ENCODE measurements around the gene ANTXR1.

ANTXR1 gene

GRCh38 chr2:69260666-69261065 lies 247.7 kb downstream of the ANTXR1 start:
- no peak for TF ChIP-seq CTCF (IDR thresholded peaks at IDR 0.05; ENCODE audit: borderline replicate concordance, insufficient read depth, low read depth, low read length)
- no peak overlapping the region for H3K4me3 ChIP-seq (ENCODE audit: low read depth, low read length)

- TF ChIP-seq CTCF (IDR thresholded peaks at IDR 0.05; ENCODE audit: borderline replicate concordance, insufficient read depth, low read depth, low read length), result no peak
- no peak overlapping the region for H3K4me3 ChIP-seq (ENCODE audit: low read depth, low read length)
Measured at GRCh38 chr2:69269330-69269729, 256.4 kb downstream of the ANTXR1 start.

- H3K4me3 ChIP-seq (ENCODE audit: low read depth, low read length), result no peak overlapping the region
- no peak for TF ChIP-seq CTCF (IDR thresholded peaks at IDR 0.05; ENCODE audit: borderline replicate concordance, insufficient read depth, low read depth, low read length)
Measured at GRCh38 chr2:69271831-69272257, 258.9 kb downstream of the ANTXR1 start.

GRCh38 chr2:69272803-69273471 lies 260.0 kb downstream of the ANTXR1 start:
- TF ChIP-seq CTCF (IDR thresholded peaks at IDR 0.05; ENCODE audit: borderline replicate concordance, insufficient read depth, low read depth, low read length), result no peak
- no peak overlapping the region for H3K4me3 ChIP-seq (ENCODE audit: low read depth, low read length)

GRCh38 chr2:69275490-69275889 lies 262.5 kb downstream of the ANTXR1 start:
- TF ChIP-seq CTCF (IDR thresholded peaks at IDR 0.05; ENCODE audit: borderline replicate concordance, insufficient read depth, low read depth, low read length), result no peak
- no peak overlapping the region for H3K4me3 ChIP-seq (ENCODE audit: low read depth, low read length)

GRCh38 chr2:69278366-69278765 lies 265.4 kb downstream of the ANTXR1 start:
- TF ChIP-seq CTCF (IDR thresholded peaks at IDR 0.05; ENCODE audit: borderline replicate concordance, insufficient read depth, low read depth, low read length), result no peak
- no peak overlapping the region for H3K4me3 ChIP-seq (ENCODE audit: low read depth, low read length)

GRCh38 chr2:69279211-69279610 lies 266.2 kb downstream of the ANTXR1 start:
- no peak for TF ChIP-seq CTCF (IDR thresholded peaks at IDR 0.05; ENCODE audit: borderline replicate concordance, insufficient read depth, low read depth, low read length)
- H3K4me3 ChIP-seq (ENCODE audit: low read depth, low read length), result no peak overlapping the region

Data from GM12875 (cell line).